Progenitor cell of endocrine pancreas (in vitro differentiated cells): ENCODE results near the gene TCF12. TPM values are rescaled to one million over a fixed set of nuclear protein-coding genes. Genes with fewer than 3 reads are reported as not detected.
"Not testable (repeated sequence)": the region's sequence is repeated elsewhere in the genome, so short reads cannot be mapped to it uniquely, and the experiment has no call there.

Experiments
- DNase-seq: peaks from one replicate; pipeline ENCODE4 v3.0.0; 2021; ENCODE audit warnings: low spot score; ENCODE audit not compliant: unreplicated experiment
- H3K27ac Mint-ChIP-seq: 2 replicates; pipeline ENCODE4 v1.8.0; 2021; ENCODE audit warnings: mild to moderate bottlenecking, moderate library complexity, mixed read lengths
- H3K27me3 Mint-ChIP-seq: 2 replicates; pipeline ENCODE4 v1.8.0; 2021; ENCODE audit warnings: mixed read lengths
- H3K36me3 Mint-ChIP-seq: 2 replicates; pipeline ENCODE4 v1.8.0; 2022; ENCODE audit warnings: mixed read lengths; ENCODE audit not compliant: insufficient read depth
- H3K4me1 Mint-ChIP-seq: 2 replicates; pipeline ENCODE4 v1.8.0; 2021; ENCODE audit warnings: low read depth, mixed read lengths
- H3K4me3 Mint-ChIP-seq: 2 replicates; pipeline ENCODE4 v1.8.0; 2021; ENCODE audit warnings: low read depth, mild to moderate bottlenecking, moderate library complexity, mixed read lengths
- H3K9me3 Mint-ChIP-seq: 2 replicates; pipeline ENCODE4 v1.8.0; 2021; ENCODE audit warnings: low read depth, mixed read lengths
- CTCF ChIP-seq: fragments of 200-600 bp; sonication (generic); IDR thresholded peaks from one replicate; pipeline ENCODE4 v1.5.0; 2021; ENCODE audit warnings: antibody characterized with exemption, mild to moderate bottlenecking; ENCODE audit not compliant: unreplicated experiment
- total RNA-seq: library from RNA; stranded (reverse); gene quantifications from 2 replicates; pipeline ENCODE4 v1.2.1, GENCODE V29; 2021

The TCF12 gene
- total RNA-seq, 1 donor from 2014 or later, result 164 TPM

DNA sequence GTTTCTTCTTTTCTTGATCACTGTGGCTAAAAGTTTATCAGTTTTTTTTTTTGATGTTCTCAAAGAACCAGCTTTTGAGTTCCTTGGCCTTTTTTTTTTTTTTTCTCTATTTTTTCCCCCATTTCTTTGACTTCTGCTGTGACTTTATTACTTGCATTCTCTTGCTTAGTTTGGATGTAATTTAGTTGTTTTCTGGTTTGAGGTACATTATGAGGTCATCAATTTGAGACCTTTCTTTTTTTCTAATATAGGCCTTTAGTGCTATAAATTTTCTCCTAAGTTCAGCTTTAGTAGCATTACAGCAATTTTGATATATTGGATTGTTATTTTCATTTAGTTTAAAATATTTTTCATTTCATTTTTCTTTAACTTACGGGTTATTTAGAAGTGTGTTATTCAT is 35.3 kb downstream of the TCF12 start:
- Mint-ChIP-seq H3K9me3 (peaks cover 15% of the 10 kb centered on the region), H3K27me3 (no peaks in the 10 kb centered on the region), H3K27ac (no peak overlapping the region), H3K4me1 (peaks cover 16% of the 10 kb centered on the region), H3K4me3 (no peak overlapping the region), H3K36me3 (peaks cover 19% of the 10 kb centered on the region)
- DNase-seq, result no peak
- no peak for TF ChIP-seq CTCF

DNA sequence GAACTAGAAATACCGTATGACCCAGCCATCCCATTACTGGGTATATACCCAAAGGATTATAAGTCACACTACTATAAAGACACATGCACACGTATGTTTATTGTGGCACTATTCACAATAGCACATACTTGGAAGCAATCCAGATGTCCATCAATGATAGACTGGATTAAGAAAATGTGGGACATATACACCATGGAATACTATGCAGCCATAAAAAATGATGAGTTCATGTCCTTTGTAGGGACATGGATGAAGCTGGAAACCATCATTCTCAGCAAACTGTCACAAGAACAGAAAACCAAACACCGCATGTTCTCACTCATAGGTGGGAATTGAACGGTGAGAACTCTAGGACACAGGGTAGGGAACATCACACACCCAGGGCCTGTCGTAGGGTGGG is 36.6 kb downstream of the TCF12 start:
- H3K4me3 Mint-ChIP-seq, DNase-seq, H3K27ac Mint-ChIP-seq, H3K27me3 Mint-ChIP-seq: not testable (repeated sequence)
- Mint-ChIP-seq H3K9me3 (peaks cover 15% of the 10 kb centered on the region), H3K4me1 (peaks cover 22% of the 10 kb centered on the region), H3K36me3 (peaks cover 19% of the 10 kb centered on the region)

DNA sequence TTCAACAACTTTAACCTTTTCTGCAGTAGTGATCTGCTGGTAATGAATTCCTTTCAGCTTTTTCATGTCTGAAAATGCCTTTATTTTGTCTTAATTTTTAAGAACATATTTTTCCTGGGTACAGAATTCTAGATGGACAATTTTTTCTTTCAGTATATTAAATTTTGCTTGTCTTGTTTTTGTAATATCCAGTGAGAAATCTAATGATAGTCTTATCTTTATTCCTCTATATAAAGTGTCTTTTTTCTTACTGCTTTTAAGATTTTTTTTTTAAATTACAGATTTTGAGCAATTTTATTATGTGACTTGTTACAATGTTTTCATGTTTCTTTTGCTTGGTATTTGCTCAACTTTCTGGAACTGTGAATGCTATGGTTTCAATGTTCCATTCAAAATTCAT is 38.1 kb downstream of the TCF12 start:
- no peak for TF ChIP-seq CTCF
- Mint-ChIP-seq H3K4me1 (peaks cover 22% of the 10 kb centered on the region), H3K27me3 (no peaks in the 10 kb centered on the region), H3K27ac (no peak overlapping the region), H3K36me3 (peaks cover 17% of the 10 kb centered on the region), H3K9me3 (peaks cover 15% of the 10 kb centered on the region), H3K4me3 (no peak overlapping the region)
- no peak for DNase-seq

DNA sequence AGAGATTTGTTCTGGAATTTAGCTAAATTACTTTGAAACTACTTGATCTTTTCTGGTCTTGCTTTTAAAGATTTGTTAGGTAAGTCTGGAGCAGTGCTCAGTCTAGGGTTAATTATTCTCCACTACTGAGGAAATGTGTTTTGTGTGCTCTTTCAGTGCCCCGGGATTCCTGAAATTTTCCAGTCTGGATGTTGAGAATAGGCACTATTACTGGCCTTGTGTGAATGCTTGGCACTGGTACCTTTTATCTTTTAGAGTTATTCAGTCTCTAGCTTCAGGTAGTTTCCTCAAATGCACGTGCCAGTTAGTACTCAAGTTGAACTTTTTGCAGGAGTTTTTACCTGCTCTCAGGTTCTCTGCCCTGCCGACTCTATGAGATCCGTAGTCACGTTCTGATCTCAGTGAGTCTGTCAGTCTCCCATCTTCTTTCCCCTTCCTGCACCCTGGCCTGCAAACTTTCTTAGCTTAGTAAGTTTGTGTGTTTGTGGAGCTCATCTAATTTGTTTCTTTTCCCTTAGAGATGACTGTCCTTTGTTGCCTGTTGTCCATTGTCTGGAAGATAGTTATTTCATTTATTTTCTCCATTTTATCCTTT is 39.5 kb downstream of the TCF12 start:
- peak overlapping the region; percentile 51 for H3K27ac Mint-ChIP-seq
- peaks cover 28% of the 10 kb centered on the region for H3K4me1 Mint-ChIP-seq
- TF ChIP-seq CTCF, result no peak
- peaks cover 14% of the 10 kb centered on the region for H3K36me3 Mint-ChIP-seq
- no peaks in the 10 kb centered on the region for H3K27me3 Mint-ChIP-seq
- DNase-seq, result no peak
- H3K4me3 Mint-ChIP-seq, result peak overlapping the region; percentile 14
- H3K9me3 Mint-ChIP-seq, result peaks cover 12% of the 10 kb centered on the region

GRCh38 chr15:56959318-56959648 is 40.8 kb downstream of the TCF12 start:
- Mint-ChIP-seq H3K27me3 (no peaks in the 10 kb centered on the region), H3K36me3 (peaks cover 12% of the 10 kb centered on the region), H3K27ac (no peak overlapping the region), H3K9me3 (peaks cover 8% of the 10 kb centered on the region), H3K4me1 (peaks cover 38% of the 10 kb centered on the region), H3K4me3 (no peak overlapping the region)
- TF ChIP-seq CTCF, result no peak
- no peak for DNase-seq

GRCh38 chr15:56960116-56960515 is 41.7 kb downstream of the TCF12 start:
- no peak for DNase-seq
- peaks cover 6% of the 10 kb centered on the region for H3K36me3 Mint-ChIP-seq
- H3K27ac Mint-ChIP-seq, result no peak overlapping the region
- no peak for TF ChIP-seq CTCF
- H3K9me3 Mint-ChIP-seq, result peaks cover 3% of the 10 kb centered on the region
- H3K4me1 Mint-ChIP-seq, result peaks cover 41% of the 10 kb centered on the region
- no peaks in the 10 kb centered on the region for H3K27me3 Mint-ChIP-seq
- H3K4me3 Mint-ChIP-seq, result no peak overlapping the region
